GM12874 (cell line): ENCODE data around the gene RPL19.

Experiments used
- TF ChIP-seq, protein P1 (sequence below): IDR thresholded peaks from 2 replicates; pipeline ENCODE4 v1.5.1; 2011; ENCODE audit warnings: low read depth, mild to moderate bottlenecking, control low read depth, low read length, moderate library complexity; ENCODE audit not compliant: insufficient read depth

RPL19 gene

DNA sequence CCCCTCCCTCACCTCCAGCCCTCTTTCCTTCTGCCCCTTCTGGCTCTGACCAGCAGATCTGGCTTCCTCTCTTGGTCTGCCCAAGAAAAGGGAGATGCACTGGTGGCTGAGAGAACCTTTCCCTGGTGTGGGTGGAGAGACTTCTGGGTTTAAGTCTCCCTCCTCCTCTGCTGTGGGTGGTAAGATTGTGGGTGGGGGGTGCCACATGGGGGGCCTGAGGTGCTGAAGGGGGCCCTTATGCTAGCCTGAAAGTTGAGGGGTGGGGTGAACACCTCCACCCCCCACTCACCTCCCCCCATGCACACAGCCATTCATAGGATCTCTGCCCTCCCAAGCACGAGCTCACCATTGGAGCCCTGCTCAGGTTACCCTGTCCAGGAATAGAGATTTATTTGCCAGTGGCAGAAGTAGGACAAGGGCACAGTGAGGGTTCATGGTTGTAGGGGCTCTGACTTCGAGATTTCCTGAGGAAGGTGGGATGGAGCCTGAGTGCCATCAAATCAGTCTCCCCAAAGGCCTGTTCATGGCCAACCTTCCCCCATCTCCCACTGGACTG is 27.4 kb downstream of the RPL19 start:
- TF ChIP-seq, protein P1, sequence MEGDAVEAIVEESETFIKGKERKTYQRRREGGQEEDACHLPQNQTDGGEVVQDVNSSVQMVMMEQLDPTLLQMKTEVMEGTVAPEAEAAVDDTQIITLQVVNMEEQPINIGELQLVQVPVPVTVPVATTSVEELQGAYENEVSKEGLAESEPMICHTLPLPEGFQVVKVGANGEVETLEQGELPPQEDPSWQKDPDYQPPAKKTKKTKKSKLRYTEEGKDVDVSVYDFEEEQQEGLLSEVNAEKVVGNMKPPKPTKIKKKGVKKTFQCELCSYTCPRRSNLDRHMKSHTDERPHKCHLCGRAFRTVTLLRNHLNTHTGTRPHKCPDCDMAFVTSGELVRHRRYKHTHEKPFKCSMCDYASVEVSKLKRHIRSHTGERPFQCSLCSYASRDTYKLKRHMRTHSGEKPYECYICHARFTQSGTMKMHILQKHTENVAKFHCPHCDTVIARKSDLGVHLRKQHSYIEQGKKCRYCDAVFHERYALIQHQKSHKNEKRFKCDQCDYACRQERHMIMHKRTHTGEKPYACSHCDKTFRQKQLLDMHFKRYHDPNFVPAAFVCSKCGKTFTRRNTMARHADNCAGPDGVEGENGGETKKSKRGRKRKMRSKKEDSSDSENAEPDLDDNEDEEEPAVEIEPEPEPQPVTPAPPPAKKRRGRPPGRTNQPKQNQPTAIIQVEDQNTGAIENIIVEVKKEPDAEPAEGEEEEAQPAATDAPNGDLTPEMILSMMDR, result no peak

DNA sequence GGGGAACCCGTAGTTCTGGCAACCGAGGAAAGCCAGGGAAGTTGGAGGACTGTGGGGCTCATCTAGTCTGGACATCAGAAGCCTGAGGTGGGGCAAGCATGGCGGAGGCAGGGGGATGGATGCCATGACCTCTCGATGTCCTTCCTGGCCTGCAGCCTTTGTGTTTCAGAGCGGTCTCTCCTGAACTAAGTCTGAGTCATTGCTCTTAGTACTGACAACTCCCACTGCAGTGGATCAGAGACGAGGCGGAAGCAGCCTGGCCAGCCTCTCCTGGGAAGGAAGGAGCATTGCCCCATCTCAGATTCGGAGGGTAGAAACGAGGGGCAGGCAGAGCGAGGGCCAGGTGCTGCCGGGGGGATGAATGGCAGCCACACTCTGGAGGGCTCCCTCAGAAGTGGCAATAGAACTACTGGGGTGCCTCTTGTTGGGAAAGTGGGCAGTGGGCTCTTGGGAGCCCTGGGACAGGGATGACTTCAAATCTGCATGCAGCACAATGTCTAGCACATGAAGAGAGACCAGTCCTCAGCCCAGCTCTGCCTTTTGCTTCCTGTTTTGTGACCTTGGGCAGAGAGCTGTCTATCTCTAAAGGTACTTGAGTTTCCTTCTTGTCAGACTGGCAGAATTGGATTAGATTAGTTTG is 29.3 kb downstream of the RPL19 start:
- TF ChIP-seq, protein P1, result no peak

DNA sequence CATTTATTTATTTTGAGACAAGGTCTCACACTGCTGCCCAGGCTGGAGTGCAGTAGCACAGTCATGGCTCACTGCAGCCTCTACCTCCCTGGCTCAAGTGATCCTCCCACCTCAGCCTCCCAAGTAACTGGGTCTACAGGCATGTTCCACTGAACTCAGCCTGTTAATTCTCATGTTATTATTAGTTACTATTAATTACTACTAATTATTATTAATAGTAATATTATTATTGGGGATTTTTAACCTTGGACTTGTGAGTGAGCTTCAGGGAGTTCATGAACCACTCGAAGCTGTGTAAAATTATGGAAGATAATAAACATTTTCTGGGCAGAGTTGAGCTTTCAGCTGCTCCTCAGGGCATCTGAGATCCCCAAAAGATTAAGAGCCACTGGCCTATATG is 30.3 kb downstream of the RPL19 start:
- TF ChIP-seq, protein P1, result no peak

GRCh38 chr17:39231091-39231561 is 31.0 kb downstream of the RPL19 start:
- TF ChIP-seq, protein P1, result no peak

DNA sequence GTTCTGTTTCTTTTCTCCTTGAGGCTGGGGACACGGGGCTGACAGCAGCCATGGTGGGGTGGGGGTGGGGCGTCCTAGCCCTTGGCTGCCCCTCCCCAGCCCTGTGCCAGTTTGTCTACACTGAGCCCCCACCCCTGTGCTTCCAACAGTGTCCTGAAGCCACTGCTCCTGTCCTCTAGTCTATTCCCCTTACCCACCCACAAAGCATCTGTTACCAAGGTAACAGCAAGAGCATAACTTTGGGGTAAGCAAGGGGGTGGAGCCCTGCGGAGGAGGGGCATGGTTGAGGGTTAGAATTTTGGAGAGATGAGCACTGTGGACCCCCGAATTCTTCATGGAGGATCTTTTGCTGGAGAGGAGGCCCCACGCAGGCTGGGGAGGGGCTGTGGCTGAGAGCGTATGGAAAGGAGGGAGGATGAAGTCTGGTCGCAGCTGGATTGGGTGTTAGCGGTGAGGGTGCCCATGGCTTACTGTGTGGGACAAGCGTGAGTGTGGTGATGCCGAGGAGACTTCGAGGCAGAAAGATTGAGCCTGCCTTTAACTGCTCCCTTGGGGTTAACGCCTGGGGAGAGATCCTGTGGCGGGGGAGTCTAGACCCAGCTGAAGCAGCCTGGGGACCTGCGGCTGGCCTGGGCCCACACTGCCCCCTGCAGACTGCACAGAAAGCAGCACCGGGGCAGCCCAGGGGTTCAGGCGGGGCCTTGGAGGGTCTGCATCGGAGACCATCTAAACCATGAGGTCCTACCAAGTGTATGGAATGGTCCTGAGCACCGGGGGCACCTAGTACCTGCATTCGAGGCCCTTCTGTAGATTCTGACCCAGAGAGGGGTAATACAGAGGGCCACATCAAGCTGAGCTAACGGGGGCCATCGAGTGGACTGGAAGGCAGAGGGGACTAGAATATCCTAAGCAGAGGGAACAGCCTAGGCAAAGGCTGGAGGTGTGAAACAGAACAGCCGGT is 31.8 kb downstream of the RPL19 start:
- TF ChIP-seq, protein P1, result peak; percentile 91

- TF ChIP-seq, protein P1, result peak; percentile 92
Measured at GRCh38 chr17:39235555-39236449, 35.7 kb downstream of the RPL19 start.
